OCI-LY3 (cell line): ENCODE measurements around the gene ASMT.
A peak's percentile ranks its signal among the peaks of the same experiment; 100 is the strongest.

Experiments used
- H2AFZ ChIP-seq: fragments of 200-600, 300-600 bp; shearing (Covaris generic); 2 replicates; pipeline ENCODE4 v1.6.0; 2014; ENCODE audit warnings: antibody characterized with exemption, low read depth, low read length
- H3K27ac ChIP-seq: fragments of 200-600, 300-600 bp; sonication (generic); 2 replicates; pipeline ENCODE4 v1.5.1; 2014; ENCODE audit warnings: mild to moderate bottlenecking, low read length, moderate library complexity, mixed read lengths
- H3K27me3 ChIP-seq: fragments of 200-600, 300-600 bp; sonication (generic); 2 replicates; pipeline ENCODE4 v1.6.1; 2014; ENCODE audit warnings: low read depth, low read length, mixed read lengths
- H3K36me3 ChIP-seq: fragments of 200-600, 300-600 bp; sonication (generic); replicated peaks from 2 replicates; pipeline ENCODE3; 2014; ENCODE audit warnings: low read depth, low read length, mixed read lengths
- H3K4me1 ChIP-seq: fragments of 300-600, 200-600 bp; sonication (generic); 2 replicates; pipeline ENCODE4 v1.6.1; 2014; ENCODE audit warnings: low read length, mixed read lengths
- H3K4me2 ChIP-seq: fragments of 200-600, 300-600 bp; sonication (generic); 2 replicates; pipeline ENCODE4 v1.6.1; 2014; ENCODE audit warnings: low read length, mixed read lengths
- H3K4me3 ChIP-seq: fragments of 300-600, 200-600 bp; sonication (generic); 2 replicates; pipeline ENCODE4 v1.5.1; 2014; ENCODE audit warnings: antibody characterized with exemption, mild to moderate bottlenecking, low read length, moderate library complexity
- H3K79me2 ChIP-seq: fragments of 300-600, 200-600 bp; shearing (Covaris generic); 2 replicates; pipeline ENCODE4 v1.6.1; 2014; ENCODE audit warnings: mild to moderate bottlenecking, low read length, mixed read lengths
- H3K9ac ChIP-seq: fragments of 300-600, 200-600 bp; shearing (Covaris generic); 2 replicates; pipeline ENCODE4 v1.6.0; 2014; ENCODE audit warnings: mild to moderate bottlenecking, low read length, moderate library complexity
- H3K9me3 ChIP-seq: fragments of 200-600, 300-600 bp; shearing (Covaris generic); 2 replicates; pipeline ENCODE4 v1.6.1; 2014; ENCODE audit warnings: low read length, mixed read lengths; ENCODE audit not compliant: insufficient read depth
- H4K20me1 ChIP-seq: fragments of 200-600, 300-600 bp; sonication (generic); 2 replicates; pipeline ENCODE4 v1.6.1; 2016; ENCODE audit warnings: low read length, mixed read lengths; ENCODE audit not compliant: insufficient read depth
- CTCF ChIP-seq: fragments of 200-600, 300-600 bp; sonication (generic); IDR thresholded peaks from 2 replicates; pipeline ENCODE4 v1.5.1; 2014; ENCODE audit warnings: antibody characterized with exemption, low read length, low read depth
- EZH2phosphoT487 ChIP-seq: fragments of 200-600 bp; shearing (Covaris generic); IDR thresholded peaks from 2 replicates; pipeline ENCODE4 v1.6.1; 2018; ENCODE audit warnings: antibody characterized with exemption, mixed run types, low read depth

The ASMT gene

GRCh38 chrX:1609311-1609710 is 5.5 kb upstream of the ASMT start:
- no peak for TF ChIP-seq EZH2phosphoT487
- TF ChIP-seq CTCF, result no peak
- H3K27ac ChIP-seq, result peak overlapping the region; percentile 81
- 0 out of 2 replicates have a peak overlapping the region, but pooled peaks have one; percentile 37 for H2AFZ ChIP-seq
- no peaks in the 10 kb centered on the region for H3K27me3 ChIP-seq
- H3K36me3 ChIP-seq, result peaks cover 7% of the 10 kb centered on the region
- H3K4me3 ChIP-seq, result peak overlapping the region; percentile 78
- peak overlapping the region; percentile 83 for H3K4me2 ChIP-seq
- H3K9ac ChIP-seq, result peak overlapping the region; percentile 95
- peaks cover 26% of the 10 kb centered on the region for H3K4me1 ChIP-seq
- no peaks in the 10 kb centered on the region for H4K20me1 ChIP-seq
- H3K79me2 ChIP-seq, result peaks cover 21% of the 10 kb centered on the region
- H3K9me3 ChIP-seq, result no peaks in the 10 kb centered on the region

- Histone ChIP-seq H3K79me2 (peaks cover 21% of the 10 kb centered on the region), H3K4me2 (peak overlapping the region; percentile 83), H3K27ac (peak overlapping the region; percentile 81), H3K36me3 (peaks cover 7% of the 10 kb centered on the region), H3K4me1 (peaks cover 30% of the 10 kb centered on the region), H4K20me1 (no peaks in the 10 kb centered on the region), H3K4me3 (peak overlapping the region; percentile 78), H3K9me3 (no peaks in the 10 kb centered on the region), H3K9ac (peak overlapping the region; percentile 95), H2AFZ (peak overlapping the region; percentile 37), H3K27me3 (no peaks in the 10 kb centered on the region)
- no peak for TF ChIP-seq CTCF
Observed at GRCh38 chrX:1609762-1610161, 5.1 kb upstream of the ASMT start.

- Histone ChIP-seq H3K4me2 (peak overlapping the region; percentile 83), H3K27me3 (no peaks in the 10 kb centered on the region), H3K4me3 (peak overlapping the region; percentile 78), H3K27ac (peak overlapping the region; percentile 81), H3K9me3 (no peaks in the 10 kb centered on the region), H4K20me1 (no peaks in the 10 kb centered on the region), H2AFZ (peak overlapping the region; percentile 37), H3K79me2 (peaks cover 21% of the 10 kb centered on the region), H3K4me1 (peaks cover 34% of the 10 kb centered on the region), H3K36me3 (peaks cover 7% of the 10 kb centered on the region), H3K9ac (peak overlapping the region; percentile 95)
- TF ChIP-seq EZH2phosphoT487 (no peak), CTCF (no peak)
Observed at GRCh38 chrX:1610166-1610565, 4.7 kb upstream of the ASMT start.

- TF ChIP-seq CTCF, result no peak
- TF ChIP-seq EZH2phosphoT487, result no peak
- no peaks in the 10 kb centered on the region for H4K20me1 ChIP-seq
Observed at GRCh38 chrX:1610736-1611135, 4.1 kb upstream of the ASMT start.

More at GRCh38 chrX:1610736-1611135, 4.1 kb upstream of the ASMT start:
- Histone ChIP-seq H3K36me3 (peaks cover 7% of the 10 kb centered on the region), H3K79me2 (peaks cover 21% of the 10 kb centered on the region), H3K4me2 (peak overlapping the region; percentile 83), H3K9me3 (no peaks in the 10 kb centered on the region), H3K4me1 (peaks cover 38% of the 10 kb centered on the region), H3K27ac (peak overlapping the region; percentile 81), H3K27me3 (no peaks in the 10 kb centered on the region), H2AFZ (peak overlapping the region; percentile 37), H3K4me3 (peak overlapping the region; percentile 78), H3K9ac (peak overlapping the region; percentile 95; the same call in 1 of the 2 replicates)
